K562 (cell line): ENCODE data around the gene LILRA6. TPM values are rescaled to one million over a fixed set of nuclear protein-coding genes. Genes with fewer than 3 reads are reported as not detected.

Experiments used
- ATAC-seq: fragments of 200-7000 bp; cut with Tn5 transposase; 3 replicates; pipeline ENCODE4 v1.9.1; 2020; ENCODE audit warnings: moderate library complexity
- BruUV-seq: library from RNA; stranded (reverse); fragments of 400-500 nt; replicated peaks from 2 replicates; lab custom pipeline; 2021; lab: Mats Ljungman, UMichigan
- CTCF ChIA-PET: fragments of 300-600 bp; formaldehyde crosslinking; extraction: SDS; loops from one replicate; lab custom pipeline; 2021; ENCODE audit warnings: low intra/inter-chr PET ratio; lab: Yijun Ruan, JAX
- POLR2A ChIA-PET: fragments of 300-600, 350-650 bp; sonication (Branson Sonifier 250); formaldehyde crosslinking; extraction: SDS; loops from one replicate; lab custom pipeline; 2021; ENCODE audit warnings: antibody characterized with exemption, inconsistent platforms; lab: Yijun Ruan, JAX
- DNase-seq, 4 experiments: peaks; one replicate each; pipeline versions ENCODE4 v3.0.0 to v3.0.0-alpha.2; 2011 to 2018; ENCODE audit warnings: low spot score in 3 of 4, mixed read lengths in 3 of 4; ENCODE audit errors: extremely low read depth in 1 of 4
- FAIRE-seq: peaks from 2 replicates; lab custom pipeline; 2011; peaks lifted over from hg19 to GRCh38; lab: Jason Lieb, UNC
- H2AFZ ChIP-seq: 2 replicates; pipeline ENCODE4 v1.6.0; 2011; ENCODE audit warnings: low read depth, low read length, control low read depth, inconsistent platforms
- H3K27ac ChIP-seq: fragments of 200-600 bp; 3 replicates; pipeline ENCODE4 v1.8.0; 2011; ENCODE audit warnings: low read depth, mild to moderate bottlenecking, control low read depth, inconsistent platforms, low read length, moderate library complexity, mixed read lengths; ENCODE audit errors: extremely low read depth
- H3K27me3 ChIP-seq, 2 experiments: fragments of 300-600 bp in 1 of 2; 2 replicates in 1 of 2; 3 replicates in 1 of 2; pipeline versions ENCODE4 v1.6.0 to v1.8.0; 2011; ENCODE audit warnings: inconsistent platforms in 2 of 2, low read length in 2 of 2, mild to moderate bottlenecking in 1 of 2, mixed read lengths in 1 of 2, moderate library complexity in 1 of 2; ENCODE audit not compliant: control insufficient read depth in 2 of 2, insufficient read depth in 2 of 2
- H3K36me3 ChIP-seq: fragments of 300-600 bp; 3 replicates; pipeline ENCODE4 v1.8.0; 2011; ENCODE audit warnings: mild to moderate bottlenecking, low read length, inconsistent platforms; ENCODE audit not compliant: control insufficient read depth, insufficient read depth
- H3K4me1 ChIP-seq, 2 experiments: fragments of 200-600 bp in 1 of 2; replicated peaks in 1 of 2; 2 replicates in 1 of 2; 3 replicates in 1 of 2; pipeline versions ENCODE4 v1.5.1 to v1.8.0; 2011; ENCODE audit warnings: inconsistent platforms in 2 of 2, low read length in 2 of 2, mild to moderate bottlenecking in 1 of 2, mixed read lengths in 1 of 2, moderate library complexity in 1 of 2; ENCODE audit not compliant: control insufficient read depth in 2 of 2, insufficient read depth in 2 of 2
- H3K4me2 ChIP-seq: 2 replicates; pipeline ENCODE4 v1.6.1; 2011; ENCODE audit warnings: low read length, control low read depth, inconsistent platforms, mixed read lengths; ENCODE audit not compliant: insufficient read depth
- H3K4me3 ChIP-seq: fragments of 200-600 bp; sonication (generic), shearing (Covaris generic); 2 replicates; pipeline ENCODE4 v1.5.1; 2016; ENCODE audit warnings: control low read depth, inconsistent platforms
- H3K79me2 ChIP-seq: fragments of 200-600 bp; 3 replicates; pipeline ENCODE4 v1.8.0; 2011; ENCODE audit warnings: low read length, inconsistent platforms; ENCODE audit not compliant: control insufficient read depth, insufficient read depth
- H3K9ac ChIP-seq, 2 experiments: 2 replicates each; pipeline versions ENCODE4 v1.6.0 to v1.6.1; 2011; ENCODE audit warnings: low read depth in 2 of 2, low read length in 2 of 2, control low read depth in 1 of 2, inconsistent platforms in 1 of 2, mild to moderate bottlenecking in 1 of 2, mixed read lengths in 1 of 2; ENCODE audit not compliant: insufficient read depth in 1 of 2
- H3K9me1 ChIP-seq: one replicate; pipeline ENCODE4 v1.6.0; 2011; ENCODE audit warnings: inconsistent platforms, mild to moderate bottlenecking, low read length, moderate library complexity; ENCODE audit not compliant: control insufficient read depth, insufficient read depth
- H3K9me3 ChIP-seq: replicated peaks from 2 replicates; pipeline ENCODE4 v1.5.1; 2011; ENCODE audit warnings: low read depth, low read length, inconsistent platforms; ENCODE audit not compliant: control insufficient read depth, insufficient read depth
- H4K20me1 ChIP-seq: replicated peaks from 2 replicates; pipeline ENCODE4 v1.6.1; 2011; ENCODE audit warnings: low read length, inconsistent platforms, mixed read lengths; ENCODE audit not compliant: control insufficient read depth, insufficient read depth
- ARNT ChIP-seq, 2 experiments: fragments of 450-650 bp; IDR thresholded peaks; 2 replicates each; pipeline ENCODE4 v1.6.1; 2016; ENCODE audit warnings: mild to moderate bottlenecking in 1 of 2
- FOXK1 ChIP-seq: sonication (generic); formaldehyde crosslinking; IDR thresholded peaks from 2 replicates; pipeline ENCODE4 v1.8.0; 2022; ENCODE audit warnings: missing genetic modification reagents, mild to moderate bottlenecking, borderline replicate concordance
- HDAC1 ChIP-seq, 2 experiments: fragments of 450-650 bp; IDR thresholded peaks; 2 replicates each; pipeline ENCODE4 v1.6.1; 2016 to 2017; ENCODE audit warnings: inconsistent platforms in 1 of 2, mild to moderate bottlenecking in 1 of 2, moderate library complexity in 1 of 2
- HMG20A ChIP-seq: fragments of 450-650 bp; formaldehyde crosslinking; conservative IDR thresholded peaks from 2 replicates; pipeline ENCODE4 v1.4.0; 2020; ENCODE audit warnings: mild to moderate bottlenecking, mixed read lengths
- NCOA1 ChIP-seq: fragments of 450-650 bp; IDR thresholded peaks from 2 replicates; pipeline ENCODE4 v1.6.1; 2016; ENCODE audit warnings: low read depth
- PREB ChIP-seq: sonication (generic); formaldehyde crosslinking; IDR thresholded peaks from 2 replicates; pipeline ENCODE4 v1.8.1; 2023; ENCODE audit warnings: mild to moderate bottlenecking, missing genetic modification reagents
- RREB1 ChIP-seq: fragments of 250-450 bp; sonication (Bioruptor Pico); IDR thresholded peaks from 2 replicates; pipeline ENCODE4 v1.4.0; 2020
- USF1 ChIP-seq: sonication (generic); formaldehyde crosslinking; IDR thresholded peaks from 2 replicates; pipeline ENCODE4 v1.9.0; 2022; ENCODE audit warnings: mild to moderate bottlenecking, missing genetic modification reagents
- ZBTB1 ChIP-seq: sonication (generic); formaldehyde crosslinking; IDR thresholded peaks from 2 replicates; pipeline ENCODE4 v1.8.1; 2023; ENCODE audit warnings: missing genetic modification reagents, low read depth, mild to moderate bottlenecking, borderline replicate concordance
- ZNF717 ChIP-seq: fragments of 250-450 bp; sonication (Bioruptor Pico); IDR thresholded peaks from 2 replicates; pipeline ENCODE4 v1.5.0; 2021
- WGBS: fragments of 100-300 bp; shearing (Covaris generic); methylation state at CpG from one replicate; pipeline ENCODE4 v1.1.6; 2016; ENCODE audit warnings: low coverage, mixed read lengths; ENCODE audit not compliant: insufficient coverage; ENCODE audit errors: missing lambda C conversion rate; 5-methylcytosine and 5-hydroxymethylcytosine counted together
- in situ Hi-C: fragments of 300-500 bp; cut with MboI; formaldehyde crosslinking; loops from 4 replicates; pipeline ENCODE4 v1.15.0; 2018; ENCODE audit warnings: inconsistent platforms, mixed read lengths
- intact Hi-C: fragments of 100-400 bp; cut with micrococcal nuclease; formaldehyde crosslinking; loops from 2 replicates; pipeline ENCODE4 v1.14.2; 2022
- polyA plus RNA-seq, 8 experiments: library from polyadenylated mRNA; depleted of rRNA in 4 of 8; stranded (reverse) in 5 of 8; unstranded in 3 of 8; fragments of >200 nt; fragmentation: Nextera tagmentation in 2 of 8; fragmentation: Illumina TruSeq in 1 of 8; extraction: Ambion mirVana in 2 of 8; extraction: Trizol in 1 of 8; gene quantifications; 2 replicates each; pipeline versions ENCODE4 v1.2.1 to v1.2.3, GENCODE V29; 2011 to 2014; ENCODE audit warnings: inconsistent platforms in 1 of 8, missing spikeins in 1 of 8
- total RNA-seq, 7 experiments: library from RNA; depleted of rRNA in 6 of 7; stranded (reverse); fragments of >200 nt in 6 of 7; fragmentation: Illumina TruSeq in 2 of 7; extraction: Trizol in 2 of 7; gene quantifications; 2 replicates each; pipeline versions ENCODE4 v1.2.1 to v1.2.3, GENCODE V29; 2011 to 2021; ENCODE audit warnings: low replicate concordance in 1 of 7

The LILRA6 gene
- total and polyA plus RNA-seq, 9 of the 15 experiments (the other 6 are each of a cell fraction or from before 2014, with no cell fraction given), result 0.03 TPM; not detected in 8

- WGBS, result 88% methylated on average over 7 of the region's 7 CpGs
- Histone ChIP-seq H3K36me3 (peaks cover 45% of the 10 kb centered on the region), H3K79me2 (peaks cover 27% of the 10 kb centered on the region), H3K4me1 (peaks cover 8 to 22% of the 10 kb centered on the region in 2 experiments; a peak in 3 of 5 replicates), H3K9me3 (no peaks in the 10 kb centered on the region), H3K27ac (no peak overlapping the region), H2AFZ (no peak overlapping the region), H3K9ac (no peak overlapping the region), H3K9me1 (no peaks in the 10 kb centered on the region)
- FAIRE-seq (no peak), DNase-seq (no peak)
- intact Hi-C loops, result no loop called here
- no TSS peak for BruUV-seq
- TF ChIP-seq ARNT (IDR thresholded peaks at IDR 0.05) (no peak), ZNF717 (CRISPR knock-in tag) (no peak), ZBTB1 (CRISPR knock-in tag) (no peak), PREB (CRISPR knock-in tag) (no peak), RREB1 (CRISPR knock-in tag) (no peak), HMG20A (CRISPR knock-in tag) (no peak), NCOA1 (no peak), FOXK1 (CRISPR knock-in tag) (no peak), USF1 (CRISPR knock-in tag) (no peak), HDAC1 (IDR thresholded peaks at IDR 0.05) (no peak)
- TF ChIP-seq, all 486 proteins: peak for 0
- no peaks in the 10 kb centered on the region for H3K27me3 ChIP-seq
- CTCF ChIA-PET, result no interaction called here
- peaks cover 8% of the 10 kb centered on the region for H4K20me1 ChIP-seq
- H3K4me2 ChIP-seq, result no peak overlapping the region
- H3K4me3 ChIP-seq, result no peak overlapping the region
- in situ Hi-C loops, result no loop called here
- POLR2A ChIA-PET, result interaction anchor here (0.6 to 1.0 kb wide), 3 partner anchors 11 to 58 kb away, joined by 3 to 4 read pairs (median 3); no protein-coding TSS in a partner anchor
- ATAC-seq, result no peak
Observed at GRCh38 chr19:54196536-54196935, 46.1 kb downstream of the LILRA6 start.
